GM18867 (cell line): Measurements from ENCODE around the gene PEX16.

Experiments used
- ATAC-seq: cut with Tn5 transposase; IDR thresholded peaks from one replicate; pipeline ENCODE4 v1.9.1; 2021; ENCODE audit warnings: mild to moderate bottlenecking, moderate library complexity; ENCODE audit not compliant: unreplicated experiment

PEX16 gene

DNA sequence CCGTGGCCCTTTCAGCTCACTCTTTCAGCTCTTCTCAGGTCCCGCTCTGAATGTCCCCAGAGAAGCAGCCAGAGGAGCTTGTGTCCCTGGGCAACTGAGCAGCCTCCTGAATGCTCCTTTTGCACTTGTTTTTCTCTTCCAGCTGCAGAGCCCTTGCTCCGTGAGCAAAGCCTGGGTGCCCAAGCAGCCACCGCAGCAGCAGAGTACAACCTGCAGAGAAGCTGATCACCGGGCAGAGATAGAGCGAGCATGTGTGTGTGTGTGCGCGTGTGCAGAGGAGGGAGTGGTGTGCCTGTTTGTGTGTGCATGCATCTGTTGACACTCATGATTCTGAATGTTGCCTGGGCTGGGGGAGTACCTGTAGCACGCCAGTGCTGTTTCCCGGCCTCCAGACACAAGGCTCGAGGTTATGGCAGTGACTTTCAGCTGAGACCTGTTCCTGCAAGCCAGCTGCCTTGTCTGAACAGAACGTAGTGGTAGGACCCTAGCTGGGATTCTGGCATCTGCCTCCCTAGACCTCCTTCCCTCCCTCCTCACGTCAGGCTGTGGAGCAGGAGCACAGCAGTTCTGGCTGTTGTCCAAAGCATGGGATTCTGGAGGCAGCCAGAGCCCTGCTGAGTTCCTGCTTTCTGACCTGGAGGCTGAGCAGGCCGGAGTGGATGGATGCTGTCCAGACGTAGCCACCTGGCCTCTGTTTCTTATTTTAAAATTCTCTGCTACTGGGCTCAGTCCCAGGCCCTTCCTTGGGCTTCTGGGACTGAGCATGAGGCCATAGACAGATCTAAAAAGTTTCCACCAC, 36.7 kb downstream of the PEX16 start:
- no peak for ATAC-seq

DNA sequence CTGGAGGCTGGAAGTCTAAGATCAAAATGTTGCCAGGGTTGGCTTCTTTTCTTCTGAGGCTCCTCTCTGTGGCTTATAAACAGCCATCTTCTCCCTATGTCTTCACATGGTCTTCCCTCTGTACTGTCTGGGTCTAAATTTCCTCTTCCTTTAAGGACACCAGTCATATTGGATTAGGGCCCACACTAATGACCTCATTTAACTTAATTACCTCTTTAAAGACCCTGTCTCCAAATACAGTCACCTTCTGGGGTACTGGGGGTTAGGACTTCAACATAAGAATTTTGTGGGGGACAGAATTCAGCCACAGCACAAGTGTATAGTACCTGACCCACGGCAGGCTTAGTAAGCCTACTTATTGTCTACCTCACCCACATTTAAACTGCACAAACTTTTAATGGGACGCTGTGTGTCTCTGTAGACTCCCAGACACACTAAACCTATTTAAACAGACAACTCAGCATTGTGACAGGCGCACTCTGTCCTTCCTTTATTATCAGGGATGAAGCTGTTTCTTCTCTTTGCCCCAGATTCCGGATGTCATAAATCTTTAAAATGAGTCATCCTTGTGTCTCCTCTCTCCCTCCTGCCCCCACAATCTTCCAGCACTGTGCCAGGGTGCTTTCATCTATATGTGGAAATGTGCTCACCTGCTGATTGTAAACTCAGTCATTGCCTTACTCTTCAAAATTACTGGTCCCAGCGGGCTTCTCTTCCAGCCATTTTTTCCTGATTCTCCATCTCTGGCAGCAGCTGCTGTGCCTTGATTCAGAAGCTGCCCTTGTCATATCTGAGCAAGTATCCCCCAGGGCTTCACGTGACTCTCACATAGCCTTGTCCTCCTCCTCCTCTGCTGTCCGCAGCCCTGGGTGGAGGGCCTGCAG, 37.6 kb downstream of the PEX16 start:
- ATAC-seq: no peak

DNA sequence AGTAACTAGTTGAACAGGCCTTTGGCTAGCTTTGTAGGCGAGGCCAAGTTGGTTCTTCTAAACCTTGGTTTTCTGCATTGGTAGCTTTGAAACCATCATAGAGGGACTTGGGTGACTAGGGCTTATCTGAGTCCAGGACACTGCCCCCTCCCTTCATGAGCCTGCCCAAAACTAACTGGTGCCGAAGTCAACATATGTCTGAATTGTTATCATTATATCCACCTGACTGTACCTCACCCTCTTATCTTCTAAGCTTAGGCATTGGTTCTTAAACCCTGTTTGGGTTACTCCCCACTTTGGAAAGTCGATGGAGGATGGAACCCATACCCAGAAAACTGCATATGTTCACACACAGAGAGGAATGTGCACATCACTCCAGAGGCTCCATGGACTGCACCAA, 39.8 kb downstream of the PEX16 start:
- no peak for ATAC-seq

DNA sequence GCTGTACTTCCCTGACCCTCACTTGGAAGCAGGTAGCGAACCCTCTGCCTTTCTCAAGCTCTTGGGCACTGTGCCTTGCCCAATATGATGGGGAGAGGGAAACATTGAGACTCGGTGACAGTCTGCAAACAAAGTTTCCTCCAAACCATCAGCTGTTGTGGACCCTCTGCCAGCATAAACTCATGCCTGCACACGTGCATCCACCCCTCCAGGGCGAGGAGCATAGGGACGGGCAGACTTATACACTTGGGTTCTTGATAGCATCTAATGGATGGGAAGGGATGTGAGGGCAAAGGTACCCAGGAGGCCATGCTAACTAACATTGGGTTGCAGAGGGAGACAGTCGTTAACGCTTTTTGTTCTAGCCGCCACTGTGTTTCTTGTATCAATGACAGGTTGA, 40.5 kb downstream of the PEX16 start:
- ATAC-seq: no peak

DNA sequence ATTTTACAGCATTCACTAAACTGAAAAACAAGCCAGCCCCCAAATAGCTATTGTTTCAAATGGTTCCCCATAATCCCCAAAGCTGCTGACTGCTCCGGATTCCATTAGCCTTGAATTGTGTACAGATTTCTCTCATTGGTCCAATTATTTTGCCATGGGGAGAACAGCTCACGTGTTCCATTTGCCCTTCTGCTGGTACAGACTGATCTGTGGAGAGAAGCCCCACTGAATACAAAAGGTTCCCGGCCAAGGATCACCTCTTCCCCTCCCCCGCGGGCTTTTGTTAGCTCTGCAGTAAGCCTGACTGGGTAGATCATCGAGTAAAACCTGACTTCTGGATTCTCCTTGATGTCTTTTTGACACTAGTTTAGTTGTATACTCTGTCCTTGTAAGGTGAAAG, 41.3 kb downstream of the PEX16 start:
- ATAC-seq: no peak

DNA sequence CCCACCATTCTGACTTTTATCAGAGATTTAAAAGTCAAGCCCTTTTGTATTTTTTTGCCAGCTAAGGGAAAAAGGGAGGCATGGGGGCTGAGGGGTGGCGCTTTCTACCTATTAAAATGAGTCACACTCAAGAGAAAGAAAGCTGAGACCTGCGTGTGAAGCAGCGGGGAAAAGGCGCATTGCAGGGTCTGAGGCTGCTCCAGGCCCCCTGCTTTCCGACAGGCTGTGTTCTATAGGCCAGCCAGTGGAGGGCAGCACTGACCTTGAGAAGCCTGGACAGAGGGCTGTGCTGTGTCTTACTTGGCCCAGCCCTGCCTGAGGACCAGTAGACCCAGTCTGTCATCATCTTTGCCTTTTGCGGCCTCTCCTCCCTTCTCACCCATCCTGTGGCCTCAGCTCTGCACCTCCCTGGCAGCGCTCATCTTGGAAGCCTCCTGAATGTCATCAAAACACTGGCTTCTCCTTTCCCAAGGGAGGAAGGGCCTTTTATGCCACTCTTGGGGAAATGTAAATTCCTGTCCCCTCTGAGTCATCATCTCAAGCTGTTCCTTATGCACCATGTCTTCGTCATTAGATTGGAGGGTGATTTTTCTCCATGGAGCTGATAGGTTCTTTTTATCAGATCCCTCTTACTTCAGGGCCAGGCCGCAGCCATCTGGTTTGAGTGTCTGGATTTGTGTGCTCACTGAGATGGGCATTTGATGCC, 44.9 kb downstream of the PEX16 start:
- no peak for ATAC-seq

DNA sequence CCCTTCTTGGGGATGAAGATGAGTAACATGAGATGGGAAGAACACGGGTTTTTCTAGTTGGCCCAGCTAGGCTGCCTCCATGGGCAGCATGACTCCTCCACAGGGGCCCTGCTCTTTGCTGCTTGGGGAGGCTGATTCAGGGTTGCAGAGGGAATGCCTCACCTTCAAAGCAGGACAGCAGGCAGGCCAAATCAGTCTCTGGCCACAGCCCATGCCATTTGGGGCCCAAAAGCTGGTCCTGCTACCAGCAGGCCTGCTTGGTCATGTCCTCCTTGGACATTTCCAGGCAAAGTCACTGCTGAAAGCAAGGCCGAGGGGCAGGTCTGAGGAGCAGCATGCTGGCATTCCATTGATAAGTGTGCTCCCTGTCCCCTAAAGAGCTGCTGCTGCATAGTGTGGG, 46.0 kb downstream of the PEX16 start:
- no peak for ATAC-seq

DNA sequence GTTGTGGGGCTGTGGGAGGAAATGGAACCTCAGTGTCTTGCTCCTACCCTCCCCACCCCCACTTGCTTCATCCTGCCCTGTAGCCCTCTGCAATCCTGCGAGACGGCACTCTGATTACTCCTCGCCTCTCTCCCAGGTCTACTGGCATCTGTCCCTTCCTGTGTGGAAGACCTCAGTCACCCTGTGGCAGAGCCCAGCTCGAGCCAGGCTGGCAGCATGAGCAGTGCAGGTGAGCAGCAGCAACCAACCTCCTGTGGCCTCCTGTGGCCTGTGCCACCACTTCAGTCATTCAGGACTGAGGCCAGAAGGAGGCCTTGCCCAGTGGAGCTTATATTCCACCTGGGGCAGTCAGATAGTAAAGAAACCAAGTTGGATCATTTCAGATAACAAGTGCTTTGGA, 47.0 kb downstream of the PEX16 start:
- ATAC-seq: no peak

DNA sequence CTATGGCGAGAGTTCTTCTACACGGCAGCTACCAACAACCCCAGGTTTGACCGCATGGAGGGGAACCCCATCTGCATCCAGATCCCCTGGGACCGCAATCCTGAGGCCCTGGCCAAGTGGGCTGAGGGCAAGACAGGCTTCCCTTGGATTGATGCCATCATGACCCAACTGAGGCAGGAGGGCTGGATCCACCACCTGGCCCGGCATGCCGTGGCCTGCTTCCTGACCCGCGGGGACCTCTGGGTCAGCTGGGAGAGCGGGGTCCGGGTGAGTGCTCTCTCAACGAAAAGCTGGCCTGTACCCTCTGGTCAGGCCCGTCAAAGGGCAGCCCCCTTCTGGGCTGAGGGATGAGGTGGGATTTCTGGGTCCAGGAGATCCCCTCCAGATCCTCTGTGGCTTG, 48.1 kb downstream of the PEX16 start:
- no peak for ATAC-seq

DNA sequence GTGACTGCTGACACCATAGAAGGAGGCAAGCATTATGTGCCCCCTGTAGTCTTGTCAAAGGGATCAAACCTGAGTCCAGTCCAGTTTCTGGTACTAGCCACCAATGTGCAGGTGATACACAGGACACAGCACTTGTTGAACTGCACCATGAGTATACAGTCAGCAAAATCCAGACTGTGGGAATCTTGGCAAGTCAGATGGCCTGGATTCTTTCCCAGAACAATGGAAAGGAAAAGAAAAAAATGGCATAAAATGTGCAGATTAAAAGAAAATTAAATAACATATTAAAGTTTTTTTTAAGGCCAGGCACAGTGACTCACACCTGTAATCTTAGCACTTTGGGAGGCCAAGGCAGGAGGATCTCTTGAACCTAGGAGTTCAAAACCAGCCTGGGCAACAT, 53.6 kb downstream of the PEX16 start:
- no peak for ATAC-seq

DNA sequence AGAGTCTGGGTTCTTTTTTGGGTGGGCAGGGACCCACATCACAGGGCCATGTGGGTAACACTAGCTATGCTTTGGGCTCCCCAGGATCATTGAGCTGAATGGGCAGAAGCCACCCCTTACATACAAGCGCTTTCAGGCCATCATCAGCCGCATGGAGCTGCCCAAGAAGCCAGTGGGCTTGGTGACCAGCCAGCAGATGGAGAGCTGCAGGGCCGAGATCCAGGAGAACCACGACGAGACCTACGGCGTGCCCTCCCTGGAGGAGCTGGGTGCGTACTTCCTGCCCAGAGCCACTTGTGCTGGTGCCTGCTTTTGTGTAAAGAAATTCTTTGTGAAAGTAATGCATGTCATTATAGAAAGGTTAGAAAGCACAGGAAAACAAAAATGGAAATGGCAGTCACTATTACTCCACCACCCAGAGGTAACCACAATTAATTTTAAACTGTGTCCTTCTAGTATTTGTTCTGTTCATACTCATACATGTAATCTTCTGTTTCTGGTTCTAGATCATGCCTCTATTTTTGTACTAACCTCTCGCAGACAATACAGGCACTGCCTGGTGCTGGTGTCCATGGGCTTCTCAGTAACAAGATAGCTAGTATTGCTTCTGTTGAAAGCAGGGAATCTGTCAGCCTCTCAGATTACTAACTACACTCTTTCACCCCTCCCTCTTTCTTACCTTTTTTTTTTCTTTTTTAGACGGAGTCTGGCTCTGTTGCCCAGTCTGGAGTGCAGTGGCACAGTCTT, 56.7 kb downstream of the PEX16 start:
- no peak for ATAC-seq

DNA sequence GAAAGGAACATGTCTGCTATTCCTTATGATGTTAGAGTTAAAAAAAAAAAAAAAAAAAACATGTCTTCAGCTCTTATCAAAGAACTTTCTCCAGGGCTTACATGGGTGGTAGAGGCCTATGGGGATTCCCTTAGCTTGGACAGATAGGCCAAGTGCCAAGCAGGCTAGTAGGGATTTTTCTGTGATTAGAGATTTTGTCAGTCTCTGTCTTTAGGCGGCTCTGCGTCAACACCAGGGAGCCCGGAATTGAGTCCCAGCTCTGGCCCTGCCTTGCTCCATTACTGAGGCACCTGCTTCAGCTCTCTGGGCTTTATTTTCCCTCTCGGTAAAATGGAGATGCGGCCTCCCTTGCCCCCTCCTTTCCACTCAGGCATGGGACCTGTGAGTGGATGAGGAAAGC, 57.3 kb downstream of the PEX16 start:
- no peak for ATAC-seq
